ENCODE data around the gene CTAG1A. TPM values are rescaled to one million over a fixed set of nuclear protein-coding genes. Genes with fewer than 3 reads are reported as not detected.
"Not testable (repeated sequence)": the region's sequence is repeated elsewhere in the genome, so short reads cannot be mapped to it uniquely, and the experiment has no call there.

Gene CTAG1A
- total RNA-seq, 2 experiments from 2014 or later = not detected

DNA sequence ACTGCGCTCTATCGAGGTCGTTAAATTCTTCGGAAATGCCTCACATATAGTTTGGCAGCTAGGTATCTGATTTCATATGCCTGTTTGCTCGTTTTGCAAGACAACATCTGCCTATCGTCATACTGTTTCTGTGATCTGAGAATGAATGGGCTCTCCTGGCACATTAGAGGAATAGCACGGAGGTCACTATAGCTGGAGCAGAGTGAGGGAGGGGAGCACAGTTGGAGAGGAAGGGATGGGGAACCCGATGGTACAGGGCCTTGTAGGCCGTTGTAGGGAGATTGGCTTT is 37.0 kb upstream of the CTAG1A start:
- H3K36me3 Mint-ChIP-seq = peaks cover 14% of the 10 kb centered on the region
- POLR2A ChIA-PET = interaction anchor here (0.6 to 1.9 kb wide), 4 partner anchors 61 to 202 kb away, joined by 3 to 10 read pairs (median 6); partner anchors contain the start of gene RPL10
- peak overlapping the region; percentile 96 for H3K4me3 Mint-ChIP-seq
- no peaks in the 10 kb centered on the region for H3K9me3 Mint-ChIP-seq
- DNase-seq = no peak
- peak overlapping the region; percentile 84 for H3K27ac Mint-ChIP-seq
- no peak for ATAC-seq (ENCODE audit: low read depth)
- peaks cover 29% of the 10 kb centered on the region for H3K4me1 Mint-ChIP-seq
- H3K27me3 Mint-ChIP-seq = no peaks in the 10 kb centered on the region

DNA sequence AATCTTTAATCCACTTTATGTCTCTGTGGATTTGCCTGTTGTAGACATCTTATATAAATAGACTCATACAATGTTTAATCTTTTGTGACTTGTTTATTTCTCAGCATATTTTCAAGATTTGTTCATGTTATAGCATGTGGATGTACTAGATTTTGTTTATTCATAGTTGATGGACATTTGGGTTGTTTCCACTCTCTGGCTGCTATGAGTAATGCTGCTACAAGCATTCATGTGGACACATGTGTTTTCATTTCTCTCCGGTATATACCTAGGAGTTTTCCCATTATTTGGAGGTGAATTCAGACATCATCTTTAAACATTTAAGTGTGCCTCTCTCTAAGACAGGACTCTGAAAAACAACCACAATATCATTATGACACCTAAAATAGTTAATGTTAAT is 35.2 kb upstream of the CTAG1A start:
- H3K9me3 Mint-ChIP-seq = no peaks in the 10 kb centered on the region
- peak overlapping the region; percentile 43 for H3K4me3 Mint-ChIP-seq
- POLR2A ChIA-PET = no interaction called here
- no peak for DNase-seq
- no peaks in the 10 kb centered on the region for H3K27me3 Mint-ChIP-seq
- H3K27ac Mint-ChIP-seq = peak overlapping the region; percentile 40
- H3K4me1 Mint-ChIP-seq = peaks cover 25% of the 10 kb centered on the region
- peaks cover 15% of the 10 kb centered on the region for H3K36me3 Mint-ChIP-seq
- no peak for ATAC-seq (ENCODE audit: low read depth)

DNA sequence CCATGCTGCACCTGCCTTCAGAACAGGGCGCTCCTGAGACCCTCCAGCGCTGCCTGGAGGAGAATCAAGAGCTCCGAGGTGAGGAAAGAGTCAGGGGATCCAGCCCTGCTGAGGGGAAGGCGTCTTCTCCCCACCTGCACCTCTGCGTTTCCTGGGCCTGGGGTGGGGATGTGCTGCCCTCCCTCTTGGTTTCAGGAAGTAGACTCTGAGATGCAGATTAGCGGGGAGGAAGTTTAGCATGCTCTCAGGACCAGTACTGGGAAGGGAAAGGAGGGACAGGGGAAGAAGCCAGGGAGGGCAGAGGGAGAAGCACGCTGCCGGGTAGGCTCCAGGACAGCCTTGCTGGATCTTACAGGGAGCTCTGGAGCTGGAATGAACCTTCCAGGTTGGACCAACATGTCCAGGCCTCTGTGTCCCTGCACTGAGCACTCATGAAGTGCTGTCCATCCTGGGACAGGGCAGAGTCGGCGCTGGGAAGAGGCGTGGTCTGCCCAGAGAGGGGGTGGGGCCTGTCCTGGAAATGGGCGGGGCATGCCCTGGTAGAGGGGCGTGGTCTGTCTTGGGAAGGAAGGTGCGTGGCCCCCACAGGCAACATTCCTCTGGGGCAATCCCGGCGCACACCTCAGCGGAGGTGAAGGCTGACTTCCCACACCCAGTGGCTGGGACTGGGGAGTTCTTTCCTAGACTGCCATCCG is 32.7 kb upstream of the CTAG1A start:
- H3K27me3 Mint-ChIP-seq; ATAC-seq (ENCODE audit: low read depth); DNase-seq; H3K4me3 Mint-ChIP-seq; H3K9me3 Mint-ChIP-seq; POLR2A ChIA-PET: not testable (repeated sequence)
- Mint-ChIP-seq H3K27ac (peak overlapping the region; percentile 21), H3K4me1 (peaks cover 20% of the 10 kb centered on the region), H3K36me3 (peaks cover 17% of the 10 kb centered on the region)

DNA sequence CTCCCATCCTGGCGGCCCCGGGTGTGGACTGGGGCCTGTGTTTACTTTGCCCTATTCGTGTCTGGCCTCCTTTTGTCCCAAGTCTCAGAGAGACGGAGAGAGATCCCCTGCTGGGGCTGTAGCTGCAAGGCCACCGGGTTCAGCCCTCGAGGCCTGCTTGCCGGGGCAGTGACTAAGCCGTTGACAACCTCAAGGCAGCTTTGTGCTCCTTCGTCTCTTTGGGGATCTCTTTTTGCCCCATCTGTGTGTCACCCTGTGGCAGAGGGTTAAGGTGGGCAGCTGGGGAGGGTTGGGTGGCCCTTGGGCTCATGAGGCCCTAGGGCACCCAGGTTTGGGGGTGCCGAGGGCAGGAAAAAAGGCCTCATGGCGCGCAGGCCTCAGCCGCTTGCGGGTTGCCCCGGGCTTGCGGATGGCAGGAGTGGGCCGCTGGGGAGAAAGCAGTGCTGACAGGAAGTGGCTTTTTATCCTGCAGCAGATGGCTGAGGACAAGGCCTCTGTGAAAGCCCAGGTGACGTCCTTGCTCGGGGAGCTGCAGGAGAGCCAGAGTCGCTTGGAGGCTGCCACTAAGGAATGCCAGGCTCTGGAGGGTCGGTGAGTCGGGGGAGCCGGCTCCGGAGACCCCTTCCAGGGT is 26.8 kb upstream of the CTAG1A start:
- DNase-seq, H3K36me3 Mint-ChIP-seq, H3K27ac Mint-ChIP-seq, POLR2A ChIA-PET, H3K4me3 Mint-ChIP-seq, H3K27me3 Mint-ChIP-seq, H3K9me3 Mint-ChIP-seq, H3K4me1 Mint-ChIP-seq: not testable (repeated sequence)
- peak; percentile 88 for ATAC-seq (ENCODE audit: low read depth)

DNA sequence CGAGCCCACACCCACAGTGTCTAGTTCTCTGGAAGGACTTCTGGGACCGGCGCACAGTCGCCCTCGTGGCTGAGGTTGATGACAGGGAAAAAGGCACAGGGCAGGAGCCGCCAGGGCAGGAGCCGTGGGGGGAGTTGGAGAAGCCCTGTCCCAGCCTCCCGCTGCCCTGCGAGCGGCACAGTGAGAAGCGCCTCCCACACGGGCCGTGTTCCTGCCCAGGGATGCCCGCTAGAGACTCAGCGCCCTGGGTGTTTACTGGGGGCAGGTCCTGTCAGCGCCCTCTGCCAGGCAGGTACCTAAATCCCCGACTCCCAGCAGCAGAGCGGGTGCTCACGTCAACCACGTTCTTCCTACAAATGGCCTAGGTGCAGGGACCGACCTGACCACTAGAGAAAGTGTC is 26.0 kb upstream of the CTAG1A start:
- H3K27ac Mint-ChIP-seq; H3K36me3 Mint-ChIP-seq; ATAC-seq (ENCODE audit: low read depth); H3K27me3 Mint-ChIP-seq; H3K9me3 Mint-ChIP-seq; H3K4me3 Mint-ChIP-seq; DNase-seq; POLR2A ChIA-PET; H3K4me1 Mint-ChIP-seq: not testable (repeated sequence)

DNA sequence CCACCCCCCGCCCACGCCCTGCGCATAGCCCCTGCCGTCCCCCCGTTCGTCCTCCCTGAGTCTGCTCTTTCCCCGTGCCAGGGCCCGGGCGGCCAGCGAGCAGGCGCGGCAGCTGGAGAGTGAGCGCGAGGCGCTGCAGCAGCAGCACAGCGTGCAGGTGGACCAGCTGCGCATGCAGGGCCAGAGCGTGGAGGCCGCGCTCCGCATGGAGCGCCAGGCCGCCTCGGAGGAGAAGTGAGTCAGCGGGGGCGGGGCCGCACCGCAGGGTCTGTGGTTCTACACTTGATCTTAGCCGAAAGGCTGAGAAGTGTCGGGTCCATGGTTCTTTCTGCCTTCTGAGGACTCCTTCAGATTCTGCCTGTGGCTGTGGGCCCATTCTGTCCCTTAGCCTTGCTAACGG is 24.6 kb upstream of the CTAG1A start:
- H3K4me1 Mint-ChIP-seq; H3K9me3 Mint-ChIP-seq; H3K27me3 Mint-ChIP-seq; DNase-seq; H3K36me3 Mint-ChIP-seq; POLR2A ChIA-PET; H3K27ac Mint-ChIP-seq; ATAC-seq (ENCODE audit: low read depth); H3K4me3 Mint-ChIP-seq: not testable (repeated sequence)

DNA sequence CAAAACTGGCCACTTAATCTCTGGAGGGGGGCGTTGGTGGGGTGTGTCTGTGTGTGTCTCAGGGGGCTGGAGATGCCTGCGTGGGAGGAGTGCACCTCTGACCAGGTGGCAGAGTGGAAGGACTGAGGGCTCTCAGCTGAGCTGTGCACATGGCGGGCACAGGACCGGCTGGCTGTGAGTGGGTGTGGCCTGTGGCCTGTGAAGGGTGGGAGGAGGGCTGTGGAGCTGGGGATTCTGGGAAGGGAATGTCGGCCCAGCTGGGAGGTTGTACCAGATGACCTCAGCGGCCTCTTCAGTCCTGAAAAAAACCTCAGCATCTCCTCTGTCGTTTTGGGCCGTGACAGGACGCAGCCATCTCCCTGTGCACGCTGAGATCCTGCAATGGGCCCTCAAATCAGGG is 22.6 kb upstream of the CTAG1A start:
- H3K4me3 Mint-ChIP-seq; DNase-seq; H3K9me3 Mint-ChIP-seq; H3K36me3 Mint-ChIP-seq; POLR2A ChIA-PET; H3K27ac Mint-ChIP-seq; H3K4me1 Mint-ChIP-seq; ATAC-seq (ENCODE audit: low read depth); H3K27me3 Mint-ChIP-seq: not testable (repeated sequence)

DNA sequence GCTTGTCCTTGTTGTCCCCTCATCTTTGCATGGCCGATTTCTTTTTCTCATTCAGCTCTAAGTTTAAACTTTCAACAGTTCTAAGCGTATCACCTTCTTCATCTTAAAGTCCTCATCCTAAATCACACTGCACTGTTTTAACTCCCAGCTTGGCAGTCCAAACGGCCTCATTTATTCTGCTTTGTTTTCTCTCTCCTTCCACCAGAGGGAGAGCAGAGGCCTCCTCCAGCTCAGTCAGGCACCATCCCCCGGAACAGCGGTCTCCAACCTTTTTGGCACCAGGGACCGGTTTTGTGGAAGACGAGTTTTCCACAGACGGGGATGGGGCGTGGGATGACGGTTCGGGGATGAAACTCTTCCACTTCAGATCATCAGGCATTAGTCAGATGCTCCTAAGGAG is 14.6 kb upstream of the CTAG1A start:
- POLR2A ChIA-PET; H3K36me3 Mint-ChIP-seq; H3K27ac Mint-ChIP-seq; ATAC-seq (ENCODE audit: low read depth); H3K4me3 Mint-ChIP-seq; H3K27me3 Mint-ChIP-seq; H3K9me3 Mint-ChIP-seq; H3K4me1 Mint-ChIP-seq; DNase-seq: not testable (repeated sequence)

DNA sequence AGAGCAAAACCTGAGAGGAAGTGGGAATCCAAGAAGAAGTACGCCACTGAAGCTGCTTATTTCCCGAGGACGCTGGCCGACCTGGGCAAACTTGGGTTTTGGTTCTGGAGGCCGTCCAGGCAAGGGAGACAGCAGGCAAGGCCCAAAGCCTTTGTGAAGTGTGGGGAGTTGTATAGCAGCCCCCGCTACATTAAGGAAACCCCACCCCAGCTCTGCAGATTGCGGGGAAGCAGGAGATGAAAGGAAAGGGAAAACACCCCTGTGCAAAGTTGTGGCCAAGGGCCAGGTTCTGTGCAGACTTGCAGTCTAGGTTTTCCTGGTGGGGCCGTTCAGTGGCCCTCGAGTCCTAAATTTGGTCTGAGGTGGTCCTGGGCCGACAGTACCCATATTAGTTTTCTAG is 11.9 kb upstream of the CTAG1A start:
- H3K9me3 Mint-ChIP-seq; H3K36me3 Mint-ChIP-seq; POLR2A ChIA-PET; DNase-seq; H3K27ac Mint-ChIP-seq; H3K4me1 Mint-ChIP-seq; ATAC-seq (ENCODE audit: low read depth); H3K4me3 Mint-ChIP-seq; H3K27me3 Mint-ChIP-seq: not testable (repeated sequence)

DNA sequence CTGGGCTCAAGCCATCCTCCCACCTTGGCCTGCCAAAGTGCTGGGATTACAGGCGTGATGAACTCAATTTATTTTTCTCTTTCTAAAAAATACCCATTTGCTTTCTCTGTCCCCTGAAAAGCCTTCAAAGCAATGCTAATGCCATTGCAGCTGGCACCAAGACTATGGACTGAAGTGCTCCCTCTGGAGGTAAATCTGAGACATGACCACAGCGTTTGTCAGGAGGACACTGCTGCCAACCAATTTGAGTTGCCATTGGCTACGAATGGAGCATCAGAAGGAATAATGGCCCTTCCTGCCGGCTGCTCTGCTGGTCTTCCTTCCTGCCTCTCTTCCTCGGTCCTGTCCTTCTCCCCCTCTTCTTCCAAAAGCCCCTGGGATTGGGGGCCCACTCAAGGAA is 9.9 kb upstream of the CTAG1A start:
- POLR2A ChIA-PET; H3K27ac Mint-ChIP-seq; DNase-seq; H3K9me3 Mint-ChIP-seq; H3K4me1 Mint-ChIP-seq; H3K4me3 Mint-ChIP-seq; ATAC-seq (ENCODE audit: low read depth); H3K36me3 Mint-ChIP-seq; H3K27me3 Mint-ChIP-seq: not testable (repeated sequence)

DNA sequence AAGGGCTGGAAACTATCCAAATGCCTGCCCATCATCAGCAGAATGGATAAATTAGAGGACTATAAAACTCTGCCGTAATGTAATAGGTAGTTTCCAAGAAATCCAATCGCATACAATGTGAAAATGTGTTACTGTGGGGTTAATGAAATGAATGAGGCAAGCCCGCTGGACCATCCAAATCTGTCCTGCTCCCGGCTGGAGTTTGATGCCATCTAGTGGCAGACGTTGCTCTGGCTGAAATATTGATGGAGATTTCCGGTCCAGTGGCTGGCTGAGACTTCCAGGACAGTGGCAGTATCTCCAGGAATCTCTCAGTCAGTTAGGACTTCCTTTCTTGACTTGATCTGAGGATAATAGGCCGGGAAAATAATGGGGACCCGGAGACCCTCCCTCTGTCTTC is 1.9 kb upstream of the CTAG1A start:
- DNase-seq, POLR2A ChIA-PET, H3K4me1 Mint-ChIP-seq, H3K27me3 Mint-ChIP-seq, H3K9me3 Mint-ChIP-seq, H3K27ac Mint-ChIP-seq, H3K4me3 Mint-ChIP-seq, H3K36me3 Mint-ChIP-seq: not testable (repeated sequence)
- peak; percentile 45 for ATAC-seq (ENCODE audit: low read depth)

DNA sequence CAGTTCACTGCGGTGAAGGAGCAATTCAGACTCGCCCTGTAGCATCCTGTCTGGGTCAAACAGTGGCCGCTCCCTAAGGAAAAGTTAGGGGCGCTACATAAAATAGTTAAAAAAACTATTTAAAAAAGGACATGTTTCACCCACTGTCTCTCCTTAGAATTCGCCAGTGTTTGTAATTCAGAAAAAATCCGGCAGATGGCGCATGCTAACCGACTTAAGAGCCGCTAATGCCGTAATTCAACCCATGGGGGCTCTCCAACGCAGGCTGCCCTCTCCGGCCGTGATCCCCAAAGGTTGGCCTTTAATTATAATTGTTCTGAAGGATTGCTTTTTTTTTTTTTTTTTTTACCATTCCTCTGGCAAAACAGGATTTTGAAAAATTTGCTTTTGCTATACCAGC is 5.5 kb downstream of the CTAG1A start:
- H3K4me1 Mint-ChIP-seq; ATAC-seq (ENCODE audit: low read depth); POLR2A ChIA-PET: not testable (repeated sequence)

DNA sequence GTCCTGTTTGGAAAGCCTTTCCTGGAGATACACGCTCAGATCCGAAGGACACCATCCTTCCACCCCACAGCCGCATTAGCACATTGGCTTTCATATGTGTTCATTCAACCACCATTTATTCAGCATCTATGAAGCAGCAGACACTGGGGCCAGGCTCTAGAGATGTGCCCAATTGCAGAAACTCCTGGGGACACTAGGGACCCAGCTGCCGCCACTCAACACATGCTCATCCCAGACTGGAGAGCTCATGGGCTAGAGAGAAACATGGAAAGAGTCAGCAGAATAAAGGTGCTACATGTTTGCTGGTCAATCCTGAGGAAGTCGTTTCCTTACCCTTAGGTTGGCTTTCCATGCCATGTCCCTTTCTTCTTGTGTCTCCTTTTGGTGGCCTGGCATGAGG is 7.6 kb downstream of the CTAG1A start:
- ATAC-seq (ENCODE audit: low read depth) (no peak), DNase-seq (no peak)
- no peak overlapping the region for H3K27ac Mint-ChIP-seq
- no peak overlapping the region for H3K4me3 Mint-ChIP-seq
- H3K27me3 Mint-ChIP-seq = peaks cover 10% of the 10 kb centered on the region
- peaks cover 4% of the 10 kb centered on the region for H3K4me1 Mint-ChIP-seq
- H3K9me3 Mint-ChIP-seq = no peaks in the 10 kb centered on the region
- POLR2A ChIA-PET = no interaction called here
- H3K36me3 Mint-ChIP-seq = no peaks in the 10 kb centered on the region

More for the DNA sequence above, 5.5 kb downstream of the CTAG1A start:
- not testable (repeated sequence) for H3K27me3 Mint-ChIP-seq, H3K9me3 Mint-ChIP-seq, H3K27ac Mint-ChIP-seq, H3K4me3 Mint-ChIP-seq, H3K36me3 Mint-ChIP-seq, DNase-seq

DNA sequence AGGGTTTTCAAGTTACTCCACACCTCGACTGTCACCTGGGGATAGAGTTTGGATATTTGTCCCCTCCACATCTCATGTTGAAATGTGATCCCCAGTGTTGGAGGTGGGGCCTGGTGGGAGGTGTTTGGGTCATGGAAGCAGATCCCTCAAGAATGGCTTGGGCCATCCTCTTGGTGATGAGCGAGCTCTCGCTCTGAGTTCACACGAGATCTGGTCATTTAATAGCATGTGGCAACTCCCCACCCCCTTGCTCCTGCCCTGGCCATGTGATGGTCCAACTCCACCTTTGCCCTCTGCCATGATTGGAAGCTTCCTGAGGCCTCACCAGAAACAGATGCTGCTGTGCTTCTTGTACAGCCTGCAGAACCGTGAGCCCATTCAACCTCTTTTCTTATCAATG is 8.3 kb downstream of the CTAG1A start:
- no peak overlapping the region for H3K27ac Mint-ChIP-seq
- DNase-seq = no peak
- peaks cover 4% of the 10 kb centered on the region for H3K4me1 Mint-ChIP-seq
- ATAC-seq (ENCODE audit: low read depth) = no peak
- peaks cover 3% of the 10 kb centered on the region for H3K9me3 Mint-ChIP-seq
- no peaks in the 10 kb centered on the region for H3K36me3 Mint-ChIP-seq
- H3K4me3 Mint-ChIP-seq = no peak overlapping the region
- POLR2A ChIA-PET = no interaction called here
- peaks cover 10% of the 10 kb centered on the region for H3K27me3 Mint-ChIP-seq

Data from activated naive CD8-positive, alpha-beta T cell treated with anti-CD3 and anti-CD28 coated beads, Interleukin-2, amount 10 ng/mL, durations not matched to agents 7 days and 5 days (primary cell).